ENCODE measurements around the gene ANKRD10.

Gene ANKRD10

GRCh38 chr13:110828705-110829104 is 86.2 kb downstream of the ANKRD10 start:
- DNase-seq: no peak

Measured in NCI-H2171 (cell line).